ENCODE results near the gene ARHGEF33.

- TF ChIP-seq EZH2phosphoT487 (IDR thresholded peaks at IDR 0.05; ENCODE audit: unreplicated experiment), result no peak
- TF ChIP-seq CTCF (conservative IDR thresholded peaks at IDR 0.05; ENCODE audit: low read depth in 2 of 2), result no peak
- no peak for TF ChIP-seq JUNB (IDR thresholded peaks at IDR 0.05; ENCODE audit: unreplicated experiment)
- no peak for TF ChIP-seq EZH2 (IDR thresholded peaks at IDR 0.05; ENCODE audit: low read depth, unreplicated experiment)
Observed at GRCh38 chr2:39020383-39020782, 130.7 kb downstream of the ARHGEF33 start.

Data from GM23338 (cell line).